ENCODE results near the gene RUFY1. TPM values are rescaled to one million over a fixed set of nuclear protein-coding genes. Genes with fewer than 3 reads are reported as not detected.

Gene RUFY1
- total and polyA plus RNA-seq, 10 of the 15 experiments (the other 5 are each of a cell fraction or from before 2014, with no cell fraction given): 5.7 to 36.3 (median 24.5) TPM

GRCh38 chr5:179550511-179551342 lies at the start of gene RUFY1 (continued):
- TF ChIP-seq KDM1A (IDR thresholded peaks at IDR 0.05; ENCODE audit: borderline replicate concordance) (no peak), IRF4 (IDR thresholded peaks at IDR 0.05; ENCODE audit: low read depth, low read length) (no peak), MTA3 (IDR thresholded peaks at IDR 0.05; ENCODE audit: borderline replicate concordance, low read length) (no peak), SREBF1 (IDR thresholded peaks at IDR 0.05; ENCODE audit: low read length) (no peak), EGR1 (IDR thresholded peaks at IDR 0.05; ENCODE audit: borderline replicate concordance in 1 of 2, low read depth in 2 of 2, low read length in 2 of 2) (peak in 1 of 2 experiments; percentile 96; a peak in 2 of 3 replicates), NFYA (IDR thresholded peaks at IDR 0.05; ENCODE audit: borderline replicate concordance, low read depth, low read length) (no peak), FOXK2 (IDR thresholded peaks at IDR 0.05) (no peak), EED (IDR thresholded peaks at IDR 0.05; ENCODE audit: low read depth) (no peak), RUNX3 (IDR thresholded peaks at IDR 0.05; ENCODE audit: low read length) (no peak), MYB (IDR thresholded peaks at IDR 0.05; ENCODE audit: borderline replicate concordance, low read depth, low read length) (no peak), CHD2 (IDR thresholded peaks at IDR 0.05; ENCODE audit: borderline replicate concordance, low read depth, low read length) (no peak), SKIL (IDR thresholded peaks at IDR 0.05; ENCODE audit: low read depth, poor library complexity, severe bottlenecking) (no peak), HDAC2 (IDR thresholded peaks at IDR 0.05) (no peak), CREM (IDR thresholded peaks at IDR 0.05; ENCODE audit: low read depth) (no peak), GATAD2B (conservative IDR thresholded peaks at IDR 0.05; ENCODE audit: low read depth) (peak; percentile 78), ZZZ3 (IDR thresholded peaks at IDR 0.05; ENCODE audit: control insufficient read depth, insufficient read length, low read depth) (no peak), ZNF687 (IDR thresholded peaks at IDR 0.05) (peak; percentile 61), ASH2L (IDR thresholded peaks at IDR 0.05; ENCODE audit: borderline replicate concordance, low read depth) (peak; percentile 68; the same call in 1 of the 2 replicates), SPI1 (IDR thresholded peaks at IDR 0.05; ENCODE audit: borderline replicate concordance, insufficient read depth, low read depth, low read length) (peak; percentile 36; the same call in 1 of the 2 replicates), RB1 (IDR thresholded peaks at IDR 0.05; ENCODE audit: borderline replicate concordance) (peak; percentile 68; the same call in 1 of the 2 replicates), E4F1 (IDR thresholded peaks at IDR 0.05; ENCODE audit: borderline replicate concordance, partially characterized antibody) (no peak), RBBP5 (conservative IDR thresholded peaks at IDR 0.05) (no peak)

Measured in GM12878 (cell line).